ENCODE results near the gene SPIN1.

The SPIN1 gene

DNA sequence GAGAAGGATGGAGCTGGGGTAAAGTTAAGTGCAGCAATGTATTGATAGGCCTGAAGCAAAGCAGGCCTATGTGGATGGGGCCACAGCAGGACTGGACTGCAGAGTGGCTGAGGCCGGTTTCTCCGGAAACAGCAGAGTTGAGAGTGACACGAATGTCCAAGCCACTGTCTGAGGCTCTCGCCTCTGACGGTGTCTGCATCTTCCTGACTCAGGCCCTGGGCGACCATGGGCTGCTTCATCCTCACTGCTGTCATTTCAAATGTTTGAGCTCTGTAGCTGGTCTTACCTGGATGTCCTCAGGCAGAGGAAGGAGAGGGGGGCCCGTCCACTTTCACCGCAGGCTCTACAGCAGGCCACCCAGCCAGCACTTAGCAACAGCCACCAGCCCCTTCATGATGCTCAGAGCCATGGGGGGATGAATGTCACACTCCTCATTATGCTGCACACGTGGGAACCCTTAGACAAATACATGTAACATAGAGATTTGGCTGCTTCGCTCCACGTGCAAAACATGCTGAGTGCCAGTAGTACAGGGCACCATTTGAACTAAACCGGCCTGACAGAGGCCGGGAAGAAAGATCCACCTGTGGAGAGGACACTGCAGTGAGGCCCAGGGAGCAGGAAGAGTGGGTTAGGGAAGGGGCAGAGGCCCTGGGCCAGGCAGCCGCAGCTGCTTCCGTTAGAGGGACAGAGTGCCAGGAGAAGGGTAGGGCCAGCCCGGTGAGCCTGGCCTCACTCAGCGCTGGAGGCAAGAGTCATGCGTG is 115.0 kb downstream of the SPIN1 start:
- no peak for DNase-seq (ENCODE audit: low read depth)
- H3K4me3 ChIP-seq (ENCODE audit: low read length) = no peak overlapping the region
- TF ChIP-seq, protein P1, sequence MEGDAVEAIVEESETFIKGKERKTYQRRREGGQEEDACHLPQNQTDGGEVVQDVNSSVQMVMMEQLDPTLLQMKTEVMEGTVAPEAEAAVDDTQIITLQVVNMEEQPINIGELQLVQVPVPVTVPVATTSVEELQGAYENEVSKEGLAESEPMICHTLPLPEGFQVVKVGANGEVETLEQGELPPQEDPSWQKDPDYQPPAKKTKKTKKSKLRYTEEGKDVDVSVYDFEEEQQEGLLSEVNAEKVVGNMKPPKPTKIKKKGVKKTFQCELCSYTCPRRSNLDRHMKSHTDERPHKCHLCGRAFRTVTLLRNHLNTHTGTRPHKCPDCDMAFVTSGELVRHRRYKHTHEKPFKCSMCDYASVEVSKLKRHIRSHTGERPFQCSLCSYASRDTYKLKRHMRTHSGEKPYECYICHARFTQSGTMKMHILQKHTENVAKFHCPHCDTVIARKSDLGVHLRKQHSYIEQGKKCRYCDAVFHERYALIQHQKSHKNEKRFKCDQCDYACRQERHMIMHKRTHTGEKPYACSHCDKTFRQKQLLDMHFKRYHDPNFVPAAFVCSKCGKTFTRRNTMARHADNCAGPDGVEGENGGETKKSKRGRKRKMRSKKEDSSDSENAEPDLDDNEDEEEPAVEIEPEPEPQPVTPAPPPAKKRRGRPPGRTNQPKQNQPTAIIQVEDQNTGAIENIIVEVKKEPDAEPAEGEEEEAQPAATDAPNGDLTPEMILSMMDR (conservative IDR thresholded peaks at IDR 0.05; ENCODE audit: low read depth, low read length) = no peak

DNA sequence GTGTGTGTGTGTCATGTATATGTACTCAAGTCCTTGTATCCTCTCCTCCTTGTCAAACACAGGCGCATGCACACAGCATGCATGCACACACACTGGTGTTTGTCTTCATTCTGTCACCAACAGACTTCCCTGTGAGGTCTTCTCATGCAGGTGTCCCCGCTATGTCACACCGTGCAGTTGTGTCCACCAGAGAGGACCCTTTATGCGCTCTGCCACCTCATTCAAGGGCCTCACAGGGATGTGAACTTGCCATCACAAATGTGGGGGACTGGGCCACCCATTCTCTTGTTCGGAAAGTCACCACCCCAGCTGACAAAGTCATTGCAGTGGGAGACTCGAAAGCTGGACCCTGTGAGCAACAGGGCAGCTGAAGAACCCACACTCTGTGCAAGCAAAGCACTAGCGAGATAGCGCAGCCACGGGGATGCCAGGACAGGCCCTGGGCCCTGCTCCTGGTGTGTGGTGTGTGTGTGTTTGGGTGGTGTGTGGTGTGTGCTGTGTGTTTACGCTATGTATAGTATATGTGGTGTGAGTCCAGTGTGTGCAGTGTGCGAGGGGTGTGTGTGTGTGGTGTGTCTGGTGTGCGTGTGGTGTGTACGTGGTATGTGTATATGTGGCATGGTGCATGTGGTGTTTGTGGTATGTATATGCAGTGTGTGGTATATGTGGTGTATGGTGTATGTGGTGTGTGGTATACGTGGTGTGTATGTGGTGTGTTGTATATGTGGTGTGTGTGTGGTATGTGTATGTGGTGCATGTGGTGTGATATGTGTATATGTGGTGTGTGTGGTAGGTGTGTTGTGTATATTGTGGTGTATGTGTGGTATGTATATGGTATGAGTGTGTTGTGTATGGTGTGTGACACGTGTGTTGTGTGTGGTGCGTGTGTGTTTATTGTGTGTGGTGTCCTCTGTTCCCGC is 115.9 kb downstream of the SPIN1 start:
- TF ChIP-seq, protein P1 (conservative IDR thresholded peaks at IDR 0.05; ENCODE audit: low read depth, low read length) = no peak
- no peak for DNase-seq (ENCODE audit: low read depth)
- no peak overlapping the region for H3K4me3 ChIP-seq (ENCODE audit: low read length)

GRCh38 chr9:88508326-88508725 is 120.1 kb downstream of the SPIN1 start:
- TF ChIP-seq, protein P1 (conservative IDR thresholded peaks at IDR 0.05; ENCODE audit: low read depth, low read length) = no peak
- H3K4me3 ChIP-seq (ENCODE audit: low read length) = no peak overlapping the region

GRCh38 chr9:88511906-88512305 is 123.7 kb downstream of the SPIN1 start:
- DNase-seq (ENCODE audit: low read depth) = no peak
- TF ChIP-seq, protein P1 (conservative IDR thresholded peaks at IDR 0.05; ENCODE audit: low read depth, low read length) = no peak
- H3K4me3 ChIP-seq (ENCODE audit: low read length) = no peak overlapping the region

More at GRCh38 chr9:88508326-88508725, 120.1 kb downstream of the SPIN1 start:
- DNase-seq (ENCODE audit: low read depth) = no peak

DNA sequence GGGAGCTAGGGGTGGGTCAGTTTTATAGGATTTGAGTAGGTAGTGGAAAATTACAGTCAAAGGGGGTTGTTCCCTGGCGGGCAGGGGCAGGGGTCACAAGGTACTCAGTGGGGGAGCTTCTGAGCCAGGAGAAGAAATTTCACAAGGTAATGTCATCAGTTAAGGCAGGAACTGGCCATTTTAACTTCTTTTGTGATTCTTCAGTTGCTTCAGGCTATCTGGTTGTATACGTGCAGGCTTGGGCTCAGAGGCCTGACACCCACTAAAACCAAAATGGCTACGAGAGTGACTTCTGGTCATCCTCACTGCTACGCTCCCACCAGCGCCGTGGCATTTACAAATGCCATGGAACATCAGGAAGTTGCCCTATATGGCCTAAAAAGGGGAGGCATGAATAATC is 126.0 kb downstream of the SPIN1 start:
- DNase-seq (ENCODE audit: low read depth) = no peak
- TF ChIP-seq, protein P1 (conservative IDR thresholded peaks at IDR 0.05; ENCODE audit: low read depth, low read length) = no peak
- H3K4me3 ChIP-seq (ENCODE audit: low read length) = no peak overlapping the region

DNA sequence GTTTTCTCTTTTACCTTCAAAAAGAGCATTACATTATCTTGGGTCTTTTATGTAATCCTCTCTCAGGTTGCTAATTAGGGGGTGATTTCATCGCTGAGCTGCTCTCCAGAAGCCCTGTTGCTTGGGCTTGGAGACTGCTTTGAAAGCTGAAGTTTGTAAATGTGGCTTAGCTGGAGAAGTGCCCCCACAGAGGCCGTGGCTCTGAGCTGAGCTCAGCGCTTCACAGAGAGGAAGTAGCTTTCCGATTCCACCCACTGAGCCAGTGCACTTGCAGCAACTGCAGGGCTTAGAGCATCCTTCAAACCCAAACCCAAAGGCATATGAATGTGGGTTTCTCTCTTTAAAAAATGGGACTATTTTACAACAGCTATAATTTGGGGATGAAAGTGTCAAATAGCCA is 133.1 kb downstream of the SPIN1 start:
- TF ChIP-seq, protein P1 (conservative IDR thresholded peaks at IDR 0.05; ENCODE audit: low read depth, low read length) = no peak
- no peak overlapping the region for H3K4me3 ChIP-seq (ENCODE audit: low read length)
- DNase-seq (ENCODE audit: low read depth) = no peak
